HL-60/S4 (cell line): Measurements from ENCODE around the gene XRCC1.
"Not testable (repeated sequence)": the region's sequence is repeated elsewhere in the genome, so short reads cannot be mapped to it uniquely, and the experiment has no call there.

Source experiments
- in situ Hi-C: fragments of 300-500 bp; cut with MboI; formaldehyde crosslinking; loops from 2 replicates; pipeline ENCODE4 v1.14.3; 2022; ENCODE audit warnings: low sequenced_read_pairs

XRCC1 gene

GRCh38 chr19:43524922-43525835 lies 50.1 kb downstream of the XRCC1 start:
- in situ Hi-C loops: loop anchor here (5.0 kb wide), 1 partner anchor 78 kb away; no protein-coding TSS in a partner anchor

DNA sequence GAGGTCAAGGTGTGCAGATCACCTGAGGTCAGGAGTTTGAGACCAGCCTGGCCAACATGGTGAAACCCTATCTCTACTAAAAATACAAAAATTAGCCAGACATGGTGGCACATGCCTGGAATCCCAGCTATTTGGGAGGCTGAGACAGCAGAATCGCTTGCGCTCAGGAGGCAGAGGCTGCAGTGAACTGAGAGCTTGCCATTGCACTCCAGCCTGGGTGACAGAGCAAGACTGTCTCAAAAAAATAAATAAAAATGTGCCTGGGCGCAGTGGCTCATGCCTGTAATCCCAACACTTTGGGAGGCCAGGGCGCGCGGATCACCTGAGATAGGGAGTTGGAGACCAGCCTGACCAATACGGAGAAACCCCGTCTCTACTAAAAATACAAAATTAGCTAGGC lies 51.6 kb downstream of the XRCC1 start:
- in situ Hi-C loops: loop anchor here (5.0 kb wide), 1 partner anchor 76 kb away; no protein-coding TSS in a partner anchor

GRCh38 chr19:43522929-43523328 lies 52.4 kb downstream of the XRCC1 start:
- in situ Hi-C loops: loop anchor here (5.0 kb wide), 1 partner anchor 76 kb away; no protein-coding TSS in a partner anchor

DNA sequence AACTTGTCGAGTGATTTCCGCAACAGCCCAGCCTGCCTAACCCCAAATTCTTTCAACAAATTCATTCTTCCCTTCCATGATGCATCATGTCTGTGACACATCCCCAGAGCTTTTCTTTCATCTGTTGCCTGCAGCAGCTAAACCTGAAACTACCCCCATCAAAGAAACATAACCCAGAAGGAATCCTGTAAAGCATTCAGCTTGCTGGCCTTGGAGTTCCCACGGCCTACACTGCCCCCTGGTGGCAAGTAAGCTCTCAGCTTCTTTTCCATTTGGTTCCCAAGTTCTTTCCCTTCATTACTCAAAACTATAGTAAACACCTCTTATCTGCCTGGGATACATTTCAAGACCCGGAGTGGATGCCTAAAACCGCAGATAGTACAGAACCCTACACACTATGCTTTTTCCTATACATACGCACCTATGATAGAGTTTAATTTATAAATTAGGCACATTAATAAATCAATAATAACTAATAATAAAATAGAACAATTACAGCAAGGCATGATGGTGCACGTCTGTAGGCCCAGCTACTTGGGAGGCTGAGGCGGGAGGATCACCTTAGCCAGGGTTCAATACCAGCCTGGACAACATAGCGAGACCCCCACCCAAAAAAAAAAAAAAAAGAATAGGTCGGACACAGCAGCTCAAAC lies 55.8 kb downstream of the XRCC1 start:
- in situ Hi-C loops: loop anchor here (5.0 kb wide), 1 partner anchor 72 kb away; no protein-coding TSS in a partner anchor

DNA sequence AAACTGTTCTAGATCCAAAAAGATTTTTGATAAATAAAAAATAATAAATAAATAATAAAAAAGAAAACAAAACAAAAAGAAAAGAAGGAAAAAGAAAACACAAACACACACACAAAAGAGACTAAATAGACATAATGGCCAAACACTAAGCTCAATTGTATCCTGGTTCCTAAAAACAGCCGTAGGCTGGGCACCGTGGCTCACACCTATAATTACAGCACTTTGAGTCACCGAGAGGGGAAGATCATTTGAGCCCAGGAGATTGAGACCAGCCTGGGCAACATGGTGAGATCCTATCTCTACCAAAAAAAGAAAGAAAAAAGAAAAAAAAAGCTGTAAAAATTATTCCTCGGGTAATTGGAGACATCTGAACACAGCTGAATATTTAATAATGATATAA lies 57.3 kb downstream of the XRCC1 start:
- in situ Hi-C loops: no loop called here

GRCh38 chr19:43512399-43512798 lies 62.9 kb downstream of the XRCC1 start:
- in situ Hi-C loops: not testable (repeated sequence)

DNA sequence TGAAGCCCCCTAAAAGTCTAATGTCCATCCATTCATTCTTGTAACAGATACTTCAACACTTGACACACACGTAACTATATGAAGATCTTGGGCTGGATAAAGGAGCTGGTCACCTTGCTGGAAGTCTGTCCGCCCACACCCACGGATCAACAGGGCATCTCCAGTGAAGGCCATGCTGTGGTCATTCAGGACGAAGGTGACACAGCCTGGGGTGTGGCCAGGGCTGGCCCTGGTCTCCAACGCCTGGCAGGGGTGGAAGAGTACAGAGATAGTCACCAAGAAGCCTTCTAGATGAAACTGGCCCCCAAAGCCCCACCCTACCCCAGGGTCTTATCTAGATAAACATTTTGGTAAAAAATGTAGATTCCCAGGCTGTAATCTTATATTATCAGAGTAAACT lies 64.0 kb downstream of the XRCC1 start:
- in situ Hi-C loops: no loop called here

- in situ Hi-C loops: no loop called here
Observed at GRCh38 chr19:43510713-43511112, 64.6 kb downstream of the XRCC1 start.

DNA sequence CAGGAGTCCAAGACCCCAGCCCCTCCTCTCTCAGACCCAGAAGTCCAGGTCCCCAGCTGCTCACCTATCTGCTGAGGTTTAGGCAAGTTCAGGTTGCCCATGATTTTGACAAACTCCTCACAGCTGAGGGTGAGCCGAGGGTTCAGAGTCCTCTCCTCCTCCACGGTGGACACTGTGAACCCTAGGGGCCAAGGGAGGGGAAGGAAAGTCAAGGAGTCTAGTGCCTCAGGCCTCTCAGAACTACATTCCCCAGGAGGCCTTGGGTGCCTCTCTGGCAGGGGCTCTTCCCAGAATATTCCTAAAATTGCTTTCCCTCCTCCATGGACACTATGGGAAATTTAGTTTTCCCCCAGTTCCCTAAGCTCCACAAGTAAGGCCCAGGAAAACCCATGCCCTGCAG lies 67.4 kb downstream of the XRCC1 start:
- in situ Hi-C loops: no loop called here

GRCh38 chr19:43506629-43507028 lies 68.7 kb downstream of the XRCC1 start:
- in situ Hi-C loops: no loop called here

DNA sequence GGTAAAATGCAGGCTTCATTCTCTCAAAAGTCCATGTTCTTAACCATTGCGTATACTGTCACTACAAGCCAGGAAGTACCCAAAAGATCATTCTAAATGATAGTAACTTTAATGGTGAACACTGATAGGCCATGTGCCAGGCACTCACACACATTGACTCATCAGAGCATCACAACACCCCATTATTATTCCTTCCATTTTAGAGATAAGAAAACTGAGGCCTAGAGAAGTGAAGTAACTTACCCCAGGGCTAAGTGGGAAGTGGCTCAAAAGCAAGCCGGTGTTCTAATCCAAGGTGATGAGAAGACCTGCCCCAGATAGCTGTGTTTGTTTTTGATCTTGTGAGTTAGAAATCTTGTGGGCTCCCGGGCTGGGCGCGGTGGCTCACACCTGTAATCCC lies 69.4 kb downstream of the XRCC1 start:
- in situ Hi-C loops: no loop called here

DNA sequence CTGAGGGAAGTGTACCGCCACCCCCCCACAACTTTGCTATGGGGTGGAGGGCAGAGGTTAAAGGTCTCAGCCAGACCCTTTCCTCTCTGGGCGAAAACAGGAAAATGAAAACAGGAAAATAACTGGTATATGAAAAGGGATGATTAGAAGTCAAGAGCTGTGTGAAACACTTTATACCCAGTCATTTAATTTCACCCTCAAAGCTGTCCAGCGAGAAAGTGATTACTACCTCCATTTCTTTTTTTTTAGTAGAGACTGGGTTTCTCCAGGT lies 70.2 kb downstream of the XRCC1 start:
- in situ Hi-C loops: no loop called here

DNA sequence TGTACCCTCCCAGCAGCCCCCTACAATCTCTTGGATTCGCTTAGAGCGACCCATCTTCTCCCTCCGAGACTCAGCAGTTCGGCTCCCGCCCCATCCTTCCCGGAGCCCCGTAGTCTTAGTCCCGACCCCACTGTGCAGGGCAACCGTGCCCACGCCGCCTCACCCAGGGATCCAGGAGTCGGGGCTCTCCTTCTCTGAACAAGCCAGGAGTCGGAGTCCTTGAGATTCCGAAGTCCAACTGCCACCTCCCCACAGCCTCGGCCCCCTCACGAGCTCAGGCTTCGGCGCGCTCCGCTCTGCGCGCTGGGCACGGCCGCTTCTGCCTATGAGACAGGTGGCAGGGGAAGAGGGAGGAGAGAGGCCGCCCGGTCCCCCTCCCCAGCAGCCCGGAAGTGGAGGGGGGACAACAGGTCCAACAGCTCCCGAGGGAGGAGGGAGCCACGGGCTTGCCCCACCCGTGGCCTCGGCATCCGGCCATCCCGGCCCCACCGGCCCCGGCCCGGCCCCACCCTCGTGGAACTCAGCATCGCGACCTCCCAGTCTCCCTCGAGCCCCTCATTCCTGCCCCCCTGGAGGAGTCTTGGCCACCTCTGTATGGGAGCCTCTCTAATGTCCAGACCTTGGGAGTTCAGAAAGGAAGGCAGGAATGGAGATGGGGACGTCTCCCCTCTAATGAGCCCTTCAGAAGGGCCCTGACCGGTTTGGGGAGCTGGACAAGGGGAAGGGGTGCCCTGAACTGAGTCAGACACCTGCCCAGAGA lies 70.7 kb downstream of the XRCC1 start, which contains the start of gene PHLDB3:
TSS of gene PHLDB3 (minus strand) at position 321 of the 760 bp plus-strand sequence. CDS start 628 bp downstream, outside the sequence.
- in situ Hi-C loops: no loop called here

- in situ Hi-C loops: no loop called here
Observed at GRCh38 chr19:43503501-43504425, 71.6 kb downstream of the XRCC1 start.

DNA sequence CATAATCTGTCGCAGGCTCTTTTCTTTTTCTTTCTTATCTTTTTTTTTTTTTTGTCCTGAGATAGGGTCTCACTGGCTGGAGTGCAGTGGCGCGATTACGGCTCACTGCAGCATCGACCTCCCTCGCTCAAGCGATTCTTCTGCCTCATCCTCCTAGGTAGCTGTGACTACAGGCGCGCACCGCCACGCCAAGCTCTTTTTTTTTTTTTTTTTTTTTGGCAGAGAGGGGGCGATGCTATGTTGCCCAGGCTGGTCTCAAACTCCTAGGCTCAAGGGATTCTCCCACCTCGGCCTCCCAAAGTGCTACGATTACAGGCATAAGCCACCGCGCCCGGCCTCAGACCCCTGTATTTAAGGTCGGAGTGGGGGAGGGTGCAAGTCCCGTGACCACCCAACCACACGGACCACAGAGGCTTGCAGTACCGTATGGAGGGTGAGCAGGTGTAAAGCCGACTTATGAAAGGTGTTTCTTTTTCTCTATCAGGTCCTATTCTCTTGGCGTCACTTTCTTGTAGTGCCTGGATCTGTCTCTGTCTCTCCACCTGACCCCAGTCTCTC lies 72.8 kb downstream of the XRCC1 start:
- in situ Hi-C loops: no loop called here

GRCh38 chr19:43501661-43502418 lies 73.5 kb downstream of the XRCC1 start:
- in situ Hi-C loops: no loop called here

GRCh38 chr19:43499042-43499441 lies 76.3 kb downstream of the XRCC1 start:
- in situ Hi-C loops: no loop called here

DNA sequence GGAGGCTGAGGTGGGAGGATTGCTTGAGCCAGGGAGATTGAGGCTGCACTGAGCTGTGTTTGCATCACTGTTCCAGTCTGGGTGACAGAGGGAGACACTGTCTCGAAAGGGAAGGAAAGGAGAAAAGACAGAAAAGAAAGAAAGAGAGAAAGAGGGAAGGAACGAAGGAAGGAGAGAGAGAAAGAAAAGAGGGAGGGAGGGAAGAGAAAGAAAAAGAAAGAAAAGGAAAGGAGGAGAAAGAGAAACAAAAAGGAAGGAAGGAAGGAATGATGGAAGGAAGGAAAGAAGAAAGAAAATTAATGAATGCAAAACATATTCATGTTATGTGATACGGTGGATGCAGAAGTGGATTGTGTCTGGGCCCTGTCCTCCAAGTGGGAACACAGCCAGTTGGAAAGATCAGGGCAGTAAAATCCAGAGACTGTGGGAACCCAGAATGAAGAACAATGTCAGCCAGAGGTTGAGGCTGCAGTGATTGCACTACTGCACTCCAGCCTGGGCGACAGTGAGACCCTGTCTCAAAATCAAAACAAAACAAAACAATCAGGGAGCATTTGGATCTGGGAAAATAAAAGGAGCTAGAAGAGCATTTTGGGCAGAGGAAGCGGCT lies 77.0 kb downstream of the XRCC1 start:
- in situ Hi-C loops: no loop called here

GRCh38 chr19:43496960-43497359 lies 78.4 kb downstream of the XRCC1 start:
- in situ Hi-C loops: no loop called here
